Measurements from ENCODE around the gene RHBDL3.

RHBDL3 gene

DNA sequence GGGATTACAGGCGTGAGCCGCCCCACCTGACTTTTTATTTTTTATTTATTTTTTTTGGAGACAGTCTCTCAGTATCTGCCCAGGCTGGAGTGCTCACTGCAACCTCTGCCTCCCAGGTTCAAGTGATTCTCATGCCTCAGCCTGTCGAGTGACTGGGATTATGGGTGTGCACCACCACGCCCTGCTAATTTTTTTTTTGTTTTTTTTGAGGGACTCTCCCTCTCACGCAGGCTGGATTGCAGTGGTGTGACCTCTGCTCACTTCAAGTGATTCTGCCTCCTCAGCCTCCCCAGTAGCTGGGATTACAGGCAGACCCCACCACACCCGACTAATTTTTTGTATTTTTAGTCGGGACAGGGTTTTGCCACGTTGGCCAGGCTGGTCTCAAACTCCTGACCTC is 92.0 kb downstream of the RHBDL3 start:
- DNase-seq (ENCODE audit: low spot score) = no peak

DNA sequence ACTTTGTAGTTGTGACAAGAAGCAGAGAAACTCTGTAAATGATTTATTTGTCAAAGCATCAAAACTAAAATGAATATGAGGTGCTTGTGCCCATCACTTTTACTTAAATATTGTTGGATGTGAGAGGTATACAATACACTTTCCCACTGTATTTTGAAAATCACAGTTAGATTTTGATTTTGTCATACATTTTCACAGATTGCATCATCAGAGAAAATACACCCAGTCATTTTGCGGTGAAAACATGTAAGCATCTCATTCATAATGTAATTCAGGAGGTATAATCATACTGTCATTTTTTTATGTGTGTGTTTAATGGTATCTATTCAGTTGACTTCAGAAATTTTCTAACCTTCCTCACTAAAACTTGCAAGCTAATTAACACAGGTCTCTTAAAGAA is 95.6 kb downstream of the RHBDL3 start:
- no peak for DNase-seq (ENCODE audit: low spot score)

DNA sequence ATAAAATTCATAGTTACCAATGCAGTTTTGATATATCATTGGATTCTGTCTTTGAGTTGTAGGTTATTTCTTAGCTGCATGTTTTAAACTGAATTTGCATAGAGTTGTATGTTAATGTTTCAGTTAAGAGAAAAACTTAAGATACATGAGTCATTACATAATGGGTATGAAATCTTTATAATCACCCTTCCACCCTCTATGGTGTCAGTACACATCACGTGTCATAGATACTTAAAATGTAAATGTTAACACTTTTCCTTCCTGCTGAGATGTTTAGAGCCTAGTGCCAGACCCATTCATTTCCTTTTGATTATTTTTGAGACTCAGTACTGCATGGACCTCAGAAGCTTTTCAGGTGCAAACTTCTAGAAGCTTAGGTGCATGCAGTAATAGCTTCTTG is 104.8 kb downstream of the RHBDL3 start:
- DNase-seq (ENCODE audit: low spot score) = no peak
